PC-9 (cell line): ENCODE results near the gene CAPN15.

ENCODE experiments used
- EZH2 ChIP-seq: fragments of 200-600 bp; sonication (generic); IDR thresholded peaks from 2 replicates; pipeline ENCODE4 v1.8.0; 2017; ENCODE audit warnings: antibody characterized with exemption, low read depth
- TF ChIP-seq, protein P1 (sequence below): fragments of 200-600 bp; sonication (generic); conservative IDR thresholded peaks from 2 replicates; pipeline ENCODE4 v1.6.1; 2017; ENCODE audit warnings: mixed run types, antibody characterized with exemption, mild to moderate bottlenecking, moderate library complexity

DNA sequence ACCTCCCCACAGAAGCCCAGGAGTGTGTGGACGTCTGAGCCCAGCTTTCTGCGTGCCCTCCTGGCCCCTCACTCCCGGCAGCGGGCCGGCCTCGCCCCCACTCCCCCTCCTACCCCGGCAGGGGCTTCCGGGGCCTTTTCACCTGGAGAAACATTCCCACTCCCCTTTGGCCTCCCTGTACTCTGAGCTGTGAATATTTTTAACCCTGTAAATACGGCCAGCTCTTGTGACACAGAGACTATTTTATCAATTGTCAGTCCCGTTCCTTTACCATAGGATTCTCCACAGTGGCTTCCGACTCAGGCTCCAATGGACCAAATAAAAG lies 26.7 kb downstream of the CAPN15 start:
- TF ChIP-seq, protein P1, sequence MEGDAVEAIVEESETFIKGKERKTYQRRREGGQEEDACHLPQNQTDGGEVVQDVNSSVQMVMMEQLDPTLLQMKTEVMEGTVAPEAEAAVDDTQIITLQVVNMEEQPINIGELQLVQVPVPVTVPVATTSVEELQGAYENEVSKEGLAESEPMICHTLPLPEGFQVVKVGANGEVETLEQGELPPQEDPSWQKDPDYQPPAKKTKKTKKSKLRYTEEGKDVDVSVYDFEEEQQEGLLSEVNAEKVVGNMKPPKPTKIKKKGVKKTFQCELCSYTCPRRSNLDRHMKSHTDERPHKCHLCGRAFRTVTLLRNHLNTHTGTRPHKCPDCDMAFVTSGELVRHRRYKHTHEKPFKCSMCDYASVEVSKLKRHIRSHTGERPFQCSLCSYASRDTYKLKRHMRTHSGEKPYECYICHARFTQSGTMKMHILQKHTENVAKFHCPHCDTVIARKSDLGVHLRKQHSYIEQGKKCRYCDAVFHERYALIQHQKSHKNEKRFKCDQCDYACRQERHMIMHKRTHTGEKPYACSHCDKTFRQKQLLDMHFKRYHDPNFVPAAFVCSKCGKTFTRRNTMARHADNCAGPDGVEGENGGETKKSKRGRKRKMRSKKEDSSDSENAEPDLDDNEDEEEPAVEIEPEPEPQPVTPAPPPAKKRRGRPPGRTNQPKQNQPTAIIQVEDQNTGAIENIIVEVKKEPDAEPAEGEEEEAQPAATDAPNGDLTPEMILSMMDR: no peak
- no peak for TF ChIP-seq EZH2
